HUES6 (cell line): ENCODE results near the gene OSBPL9.
"Not testable (repeated sequence)": the region's sequence is repeated elsewhere in the genome, so short reads cannot be mapped to it uniquely, and the experiment has no call there.

Experiments
- H3K27ac ChIP-seq: 2 replicates; pipeline ENCODE4 v1.7.0; 2013; ENCODE audit warnings: low read depth, mild to moderate bottlenecking, low read length, inconsistent platforms
- H3K27me3 ChIP-seq: 2 replicates; pipeline ENCODE4 v1.6.1; 2013; ENCODE audit warnings: low read length; ENCODE audit not compliant: control insufficient read depth, insufficient read depth
- H3K36me3 ChIP-seq: 2 replicates; pipeline ENCODE4 v1.6.1; 2013; ENCODE audit warnings: low read length; ENCODE audit not compliant: control insufficient read depth, insufficient read depth
- H3K4me1 ChIP-seq: 2 replicates; pipeline ENCODE4 v1.6.1; 2013; ENCODE audit warnings: low read length; ENCODE audit not compliant: control insufficient read depth, insufficient read depth
- H3K4me3 ChIP-seq: 2 replicates; pipeline ENCODE4 v1.5.1; 2013; ENCODE audit warnings: low read depth, low read length
- H3K9ac ChIP-seq: one replicate; pipeline ENCODE4 v1.6.1; 2013; ENCODE audit warnings: mild to moderate bottlenecking, low read length
- H3K9me3 ChIP-seq: 2 replicates; pipeline ENCODE4 v1.6.1; 2013; ENCODE audit warnings: low read depth, low read length; ENCODE audit not compliant: control insufficient read depth, insufficient read depth

Gene OSBPL9

DNA sequence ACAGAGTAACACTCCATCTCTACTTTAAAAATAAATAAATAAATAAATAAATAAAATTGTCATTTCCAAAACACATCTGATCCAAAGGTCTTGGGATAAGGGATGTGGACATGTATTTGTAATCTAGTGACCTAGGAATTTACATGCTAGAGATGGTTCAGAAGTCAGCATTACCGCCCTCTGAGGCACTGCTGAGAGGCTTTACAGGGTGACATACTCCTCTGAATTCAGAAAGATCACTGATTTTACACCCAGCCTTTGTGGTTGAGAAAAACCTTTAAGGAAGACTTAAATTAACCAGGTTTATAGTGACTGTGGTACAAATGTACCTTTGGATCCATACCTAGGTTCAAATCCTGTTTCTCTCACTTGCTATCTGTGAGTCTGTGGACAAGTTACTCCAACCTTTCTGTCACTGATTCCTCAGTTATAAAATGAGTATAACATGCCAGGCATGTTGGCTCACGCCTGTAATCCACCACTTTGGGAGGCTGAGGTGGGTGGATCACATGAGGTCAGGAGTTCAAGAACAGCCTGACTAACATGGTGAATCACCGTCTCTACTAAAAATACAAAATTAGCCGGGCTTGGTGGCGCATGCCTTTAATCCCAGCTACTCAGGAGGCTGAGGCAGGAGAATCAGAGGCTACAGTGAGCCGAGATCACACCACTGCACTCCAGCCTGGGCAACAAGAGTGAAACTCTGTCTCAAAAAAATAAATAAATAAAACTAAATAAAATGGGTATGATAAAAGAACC, 20.1 kb downstream of the OSBPL9 start:
- no peaks in the 10 kb centered on the region for H3K27me3 ChIP-seq
- no peaks in the 10 kb centered on the region for H3K36me3 ChIP-seq
- no peaks in the 10 kb centered on the region for H3K9me3 ChIP-seq
- H3K9ac ChIP-seq: no peak overlapping the region
- H3K4me1 ChIP-seq: 0 out of 2 replicates have a peak, but pooled peaks cover 4% of the 10 kb centered on the region
- no peak overlapping the region for H3K27ac ChIP-seq
- no peak overlapping the region for H3K4me3 ChIP-seq

DNA sequence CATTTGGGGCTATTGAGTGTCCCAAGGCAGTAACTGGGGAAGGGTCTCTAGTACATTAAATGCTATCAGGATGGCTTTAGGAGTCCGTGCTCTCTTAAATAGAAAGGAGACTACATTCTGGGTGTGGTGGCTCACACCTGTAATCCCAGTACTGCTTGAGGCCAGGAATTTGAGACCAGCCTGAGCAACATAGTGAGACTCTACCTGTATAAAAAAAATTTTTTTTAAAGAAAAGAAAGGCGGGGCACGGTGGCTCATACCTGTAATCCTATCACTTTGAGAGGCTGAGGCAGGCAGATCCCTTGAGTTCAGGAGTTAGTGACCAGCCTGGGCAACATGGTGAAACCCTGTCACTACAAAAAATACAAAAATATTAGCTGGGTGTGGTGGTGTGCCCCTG, 21.5 kb downstream of the OSBPL9 start:
- Histone ChIP-seq H3K27me3 (no peaks in the 10 kb centered on the region), H3K27ac (no peak overlapping the region), H3K9ac (no peak overlapping the region), H3K36me3 (no peaks in the 10 kb centered on the region), H3K4me1 (peaks cover 11% of the 10 kb centered on the region), H3K4me3 (no peak overlapping the region), H3K9me3 (no peaks in the 10 kb centered on the region)

DNA sequence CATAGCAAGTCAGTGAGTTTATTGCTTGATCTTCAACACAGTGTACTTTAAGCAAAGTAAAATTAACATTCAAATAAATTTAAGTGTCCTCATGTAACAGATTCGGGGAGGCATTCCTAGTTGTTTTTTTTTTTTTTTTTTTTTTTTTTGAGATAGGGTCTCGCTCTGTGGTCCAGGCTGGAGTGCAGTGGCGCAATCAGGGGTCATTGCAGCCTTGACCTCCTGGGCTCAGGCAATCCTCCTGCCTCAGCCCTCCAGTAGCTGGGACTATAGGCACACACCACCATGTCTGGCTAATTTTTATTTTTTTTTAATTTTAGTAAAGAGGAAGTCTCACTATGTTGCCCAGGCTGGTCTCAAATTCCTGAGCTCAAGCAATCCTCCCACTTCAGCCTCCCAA, 22.8 kb downstream of the OSBPL9 start:
- Histone ChIP-seq H3K36me3 (no peaks in the 10 kb centered on the region), H3K9ac (no peak overlapping the region), H3K27me3 (no peaks in the 10 kb centered on the region), H3K9me3 (no peaks in the 10 kb centered on the region), H3K27ac (no peak overlapping the region), H3K4me1 (peaks cover 11% of the 10 kb centered on the region), H3K4me3 (no peak overlapping the region)

DNA sequence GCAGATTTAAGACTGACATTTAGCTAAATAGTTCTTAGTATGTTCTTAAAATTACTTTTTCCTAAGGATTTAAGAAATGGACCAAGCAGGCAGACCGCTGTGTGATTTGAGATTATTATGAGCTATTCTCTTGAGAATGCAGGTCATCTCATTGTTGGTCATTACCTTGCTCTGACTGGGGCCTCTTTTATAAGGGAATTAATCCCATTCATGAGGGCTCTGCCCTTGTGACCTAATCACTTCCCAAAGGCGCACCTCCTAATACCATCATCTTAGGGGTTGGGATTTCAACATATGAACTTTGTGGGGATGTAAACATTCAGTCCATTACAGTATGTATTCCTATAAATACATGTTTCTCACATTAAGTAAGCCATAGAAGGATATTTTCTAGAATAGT, 24.2 kb downstream of the OSBPL9 start:
- no peaks in the 10 kb centered on the region for H3K9me3 ChIP-seq
- peaks cover 11% of the 10 kb centered on the region for H3K4me1 ChIP-seq
- no peak overlapping the region for H3K27ac ChIP-seq

DNA sequence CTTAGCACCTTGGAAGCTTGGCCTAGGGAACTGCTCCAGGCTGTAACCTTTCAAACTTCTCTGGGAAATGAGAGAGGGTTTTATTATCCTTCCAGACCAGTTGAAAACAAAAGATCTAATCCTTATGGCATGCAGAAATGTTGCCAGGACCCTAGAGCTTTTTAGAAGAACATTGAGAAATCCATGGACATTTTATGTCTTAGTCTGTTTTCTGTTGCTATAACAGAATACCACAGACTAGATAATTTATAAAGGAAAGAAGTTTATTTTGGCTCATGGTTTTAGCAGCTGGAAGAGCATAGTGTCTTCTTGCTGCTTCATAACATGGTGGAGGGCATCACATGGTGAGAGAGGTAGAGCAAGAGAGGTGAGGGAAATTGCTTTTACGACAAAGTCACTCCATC, 25.8 kb downstream of the OSBPL9 start:
- Histone ChIP-seq H3K36me3 (no peaks in the 10 kb centered on the region), H3K9me3 (no peaks in the 10 kb centered on the region), H3K4me3 (no peak overlapping the region), H3K4me1 (peaks cover 13% of the 10 kb centered on the region), H3K27me3 (no peaks in the 10 kb centered on the region), H3K9ac (no peak overlapping the region), H3K27ac (no peak overlapping the region)

More for the DNA sequence above, 24.2 kb downstream of the OSBPL9 start:
- Histone ChIP-seq H3K27me3 (no peaks in the 10 kb centered on the region), H3K4me3 (no peak overlapping the region), H3K9ac (no peak overlapping the region), H3K36me3 (no peaks in the 10 kb centered on the region)

DNA sequence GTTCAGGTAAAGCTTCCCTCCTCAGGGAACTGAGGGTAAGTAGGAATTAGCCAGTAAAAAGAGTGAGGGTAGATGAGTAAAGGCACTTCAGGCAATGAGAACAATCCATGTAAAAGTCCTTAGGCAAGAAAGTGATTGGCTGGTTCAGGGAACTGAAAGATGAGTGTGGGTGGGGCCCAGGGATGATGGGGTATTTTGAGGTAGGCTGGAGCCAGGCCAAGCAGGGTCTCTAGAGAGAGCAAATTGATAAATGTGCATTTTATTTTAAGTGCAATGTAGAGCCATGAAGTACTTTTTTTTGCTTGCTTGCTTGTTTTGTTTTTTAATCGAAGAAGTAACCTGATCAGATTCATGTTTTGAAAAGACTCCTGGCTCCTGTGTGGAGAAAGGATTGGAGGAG, 26.5 kb downstream of the OSBPL9 start:
- H3K36me3 ChIP-seq: no peaks in the 10 kb centered on the region
- peaks cover 19% of the 10 kb centered on the region for H3K4me1 ChIP-seq
- H3K9ac ChIP-seq: no peak overlapping the region
- no peaks in the 10 kb centered on the region for H3K9me3 ChIP-seq
- no peak overlapping the region for H3K4me3 ChIP-seq
- H3K27me3 ChIP-seq: no peaks in the 10 kb centered on the region
- no peak overlapping the region for H3K27ac ChIP-seq

DNA sequence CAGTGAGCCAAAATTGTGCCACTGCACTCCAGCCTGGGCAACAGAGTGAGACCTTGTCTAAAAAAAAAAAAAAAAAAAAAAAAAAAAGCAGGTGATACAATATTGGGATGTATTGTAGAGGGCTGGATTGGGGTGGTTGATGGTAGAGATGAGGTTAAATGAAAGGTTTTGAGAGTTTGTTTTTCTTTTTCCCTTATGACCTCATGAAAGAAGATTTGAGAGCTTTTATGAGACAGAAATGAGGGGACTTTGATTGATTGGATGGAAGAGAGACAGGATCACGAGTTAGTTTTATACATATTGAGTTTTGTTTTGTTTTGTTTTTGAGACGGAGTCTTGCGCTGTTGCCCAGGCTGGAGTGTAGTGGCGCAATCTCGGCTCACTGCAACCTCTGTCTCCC, 27.1 kb downstream of the OSBPL9 start:
- Histone ChIP-seq H3K4me1 (peaks cover 22% of the 10 kb centered on the region), H3K9me3 (no peaks in the 10 kb centered on the region), H3K27me3 (no peaks in the 10 kb centered on the region), H3K9ac (no peak overlapping the region), H3K4me3 (no peak overlapping the region), H3K27ac (no peak overlapping the region), H3K36me3 (no peaks in the 10 kb centered on the region)

DNA sequence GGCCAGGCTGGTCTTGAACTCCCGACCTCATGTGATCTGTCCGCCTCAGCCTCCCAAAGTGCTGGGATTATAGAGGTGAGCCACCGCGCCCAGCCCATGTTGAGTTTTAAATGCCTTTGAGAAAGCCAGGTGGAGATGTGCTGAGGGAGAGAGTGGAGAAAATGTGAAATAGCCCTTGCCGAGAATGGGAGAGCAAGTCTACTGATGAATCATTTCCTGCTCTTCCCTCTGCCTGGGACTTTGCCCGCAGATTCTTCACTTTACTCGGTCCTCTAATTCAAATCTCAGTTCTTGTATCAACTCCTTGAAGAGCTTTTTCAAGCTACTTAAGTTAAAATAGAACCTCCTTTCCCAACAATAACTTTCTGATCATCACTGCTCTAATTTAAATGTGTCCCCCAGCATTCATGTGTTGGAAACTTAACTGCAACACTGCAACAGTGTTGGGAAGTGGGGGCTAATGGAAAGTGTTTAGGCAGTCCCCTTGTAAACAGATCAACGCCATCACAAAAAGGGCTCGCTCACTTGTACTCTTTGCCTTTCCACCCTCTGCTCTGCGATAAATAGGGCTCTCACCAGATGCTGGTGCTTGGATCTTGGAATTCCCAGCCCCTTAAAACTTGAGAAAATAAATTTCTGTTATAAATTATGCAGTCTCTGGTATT, 27.8 kb downstream of the OSBPL9 start:
- Histone ChIP-seq H3K27ac (no peak overlapping the region), H3K9me3 (no peaks in the 10 kb centered on the region), H3K36me3 (no peaks in the 10 kb centered on the region), H3K27me3 (no peaks in the 10 kb centered on the region), H3K9ac (no peak overlapping the region), H3K4me3 (no peak overlapping the region), H3K4me1 (peaks cover 27% of the 10 kb centered on the region)

DNA sequence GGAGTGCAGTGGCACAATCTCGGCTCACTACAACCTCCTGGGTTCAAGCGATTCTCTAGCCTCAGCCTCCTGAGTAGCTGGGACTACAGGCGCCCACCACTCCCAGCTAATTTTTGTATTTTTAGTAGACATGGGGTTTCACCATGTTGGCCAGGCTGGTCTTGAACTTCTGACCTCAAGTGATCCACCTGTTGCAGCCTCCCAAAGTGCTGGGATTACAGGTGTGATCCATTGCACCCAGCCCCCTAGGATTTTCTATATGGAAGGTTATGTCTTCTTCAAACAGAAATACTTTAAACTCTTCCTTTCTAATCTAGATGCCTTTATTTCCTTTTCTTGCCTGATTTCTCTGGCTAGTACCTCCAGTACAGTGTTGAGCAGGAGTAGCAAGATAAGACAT, 29.7 kb downstream of the OSBPL9 start:
- H3K9me3 ChIP-seq, H3K27me3 ChIP-seq, H3K4me3 ChIP-seq, H3K9ac ChIP-seq, H3K36me3 ChIP-seq, H3K27ac ChIP-seq: not testable (repeated sequence)
- peaks cover 38% of the 10 kb centered on the region for H3K4me1 ChIP-seq

DNA sequence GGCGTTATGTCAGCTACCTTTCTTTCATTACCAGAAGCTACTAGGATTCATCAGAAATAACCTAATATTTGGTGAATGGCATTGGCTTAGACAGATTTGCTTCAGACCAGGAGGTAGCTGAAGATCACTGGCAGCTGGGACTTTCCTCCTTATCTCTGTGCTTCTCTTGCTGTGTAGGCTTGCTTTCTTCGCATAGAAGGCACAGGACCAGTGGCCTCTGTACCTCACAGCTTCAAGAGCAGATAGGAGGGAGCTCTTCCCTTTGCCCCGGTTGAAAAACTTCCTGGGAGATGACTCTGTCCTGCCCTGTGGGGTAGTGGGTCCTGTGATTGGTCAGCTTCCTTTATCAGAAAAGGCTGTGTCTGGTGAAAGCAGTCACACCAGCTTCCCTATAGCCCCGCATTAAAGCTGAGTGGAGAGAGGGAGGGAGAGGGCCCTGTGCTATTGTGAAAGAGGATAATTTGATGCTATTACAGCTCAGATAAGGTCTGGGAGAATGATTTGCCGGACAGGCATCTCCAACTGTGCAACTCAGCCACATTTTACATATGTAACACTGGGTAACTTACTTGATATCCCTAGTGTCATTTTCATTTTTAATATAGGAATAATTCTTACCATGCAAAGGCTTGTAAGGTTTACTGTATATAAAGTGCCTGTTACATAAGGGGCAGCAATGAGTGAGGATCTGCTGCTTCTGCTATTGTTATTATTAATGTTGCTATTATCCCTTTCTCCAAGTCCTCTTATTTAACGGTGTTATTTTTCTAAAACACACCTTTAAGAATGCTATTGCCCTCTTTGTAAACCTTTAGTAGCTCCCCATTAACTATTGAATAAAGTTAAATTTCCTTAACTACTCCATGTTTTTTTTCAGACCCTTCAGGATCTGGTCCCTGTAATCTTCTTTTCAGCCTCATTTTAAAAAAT, 31.6 kb downstream of the OSBPL9 start:
- Histone ChIP-seq H3K36me3 (no peaks in the 10 kb centered on the region), H3K27ac (no peak overlapping the region), H3K9ac (no peak overlapping the region), H3K9me3 (no peaks in the 10 kb centered on the region), H3K27me3 (no peaks in the 10 kb centered on the region), H3K4me3 (no peak overlapping the region), H3K4me1 (peaks cover 28% of the 10 kb centered on the region)
